HL-60 (cell line): ENCODE data around the gene IQGAP3.

ENCODE experiments used
- DNase-seq, 2 experiments: peaks; one replicate each; pipeline ENCODE4 v3.0.0-alpha.2; 2010 to 2020; ENCODE audit warnings: low read depth in 1 of 2, low spot score in 1 of 2
- H3K27ac ChIP-seq: fragments of 250-450 bp; sonication (Bioruptor Pico); replicated peaks from 2 replicates; pipeline ENCODE4 v1.5.1; 2020; ENCODE audit warnings: mild to moderate bottlenecking, moderate library complexity
- H3K27me3 ChIP-seq: fragments of 250-450 bp; sonication (Bioruptor Pico); 2 replicates; pipeline ENCODE4 v1.5.1; 2021; ENCODE audit warnings: mild to moderate bottlenecking, moderate library complexity; ENCODE audit not compliant: insufficient read depth, poor library complexity, severe bottlenecking
- H3K4me3 ChIP-seq: replicated peaks from 2 replicates; pipeline ENCODE4 v1.5.1; 2011; ENCODE audit warnings: mild to moderate bottlenecking, control low read depth, low read length; ENCODE audit not compliant: insufficient read depth
- GABPA ChIP-seq: IDR thresholded peaks from 2 replicates; pipeline ENCODE4 v1.6.1; 2012; ENCODE audit warnings: low read depth
- POLR2AphosphoS5 ChIP-seq: IDR thresholded peaks from 2 replicates; pipeline ENCODE4 v1.6.1; 2012; ENCODE audit warnings: low read depth
- SPI1 ChIP-seq: IDR thresholded peaks from 2 replicates; pipeline ENCODE4 v1.6.1; 2012; ENCODE audit warnings: low read depth, mild to moderate bottlenecking, borderline replicate concordance
- TF ChIP-seq, protein P1 (sequence below): IDR thresholded peaks from one replicate; pipeline ENCODE4 v1.5.1; 2011; ENCODE audit warnings: low read length, control low read depth, inconsistent platforms; ENCODE audit not compliant: insufficient read depth
- TF ChIP-seq, protein P2 (sequence below): IDR thresholded peaks from 2 replicates; pipeline ENCODE4 v1.6.1; 2012; ENCODE audit warnings: low read depth; ENCODE audit not compliant: insufficient replicate concordance

The IQGAP3 gene

DNA sequence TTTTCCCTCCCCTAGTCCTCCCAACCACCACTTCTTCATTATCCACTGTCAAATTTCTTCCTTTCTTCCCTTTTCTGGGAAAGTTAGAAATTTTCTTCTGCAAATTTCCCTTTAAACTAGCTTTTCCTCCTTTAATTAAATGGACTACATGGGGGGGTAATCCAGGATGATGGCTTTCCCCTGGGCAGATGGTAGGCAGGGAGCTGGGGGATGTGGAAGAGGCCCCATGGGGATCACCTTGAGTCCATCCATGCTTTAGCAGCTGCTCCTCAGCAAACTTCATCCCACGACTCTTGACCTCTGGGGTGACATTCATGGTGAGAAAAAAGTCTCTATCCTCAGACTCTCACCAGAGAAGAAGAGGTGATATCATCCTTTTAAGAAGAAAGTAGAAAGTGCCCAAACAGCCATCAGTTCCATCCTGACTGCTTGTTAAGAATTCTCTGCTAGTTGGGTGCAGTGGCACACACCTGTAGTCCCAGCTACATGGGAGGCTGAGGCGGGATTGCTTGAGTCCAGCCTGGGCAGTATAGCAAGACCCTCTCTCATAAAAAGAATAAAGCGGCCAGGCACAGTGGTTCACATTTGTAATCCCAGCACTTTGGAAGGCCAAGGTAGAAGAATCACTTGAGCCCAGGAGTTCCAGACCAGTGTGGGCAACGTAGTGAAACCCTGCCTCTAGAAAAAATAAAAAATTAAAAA, 26.5 kb upstream of the IQGAP3 start:
- no peaks in the 10 kb centered on the region for H3K27me3 ChIP-seq
- H3K27ac ChIP-seq = no peak overlapping the region
- H3K4me3 ChIP-seq = no peak overlapping the region
- DNase-seq = no peak
- TF ChIP-seq, protein P1, sequence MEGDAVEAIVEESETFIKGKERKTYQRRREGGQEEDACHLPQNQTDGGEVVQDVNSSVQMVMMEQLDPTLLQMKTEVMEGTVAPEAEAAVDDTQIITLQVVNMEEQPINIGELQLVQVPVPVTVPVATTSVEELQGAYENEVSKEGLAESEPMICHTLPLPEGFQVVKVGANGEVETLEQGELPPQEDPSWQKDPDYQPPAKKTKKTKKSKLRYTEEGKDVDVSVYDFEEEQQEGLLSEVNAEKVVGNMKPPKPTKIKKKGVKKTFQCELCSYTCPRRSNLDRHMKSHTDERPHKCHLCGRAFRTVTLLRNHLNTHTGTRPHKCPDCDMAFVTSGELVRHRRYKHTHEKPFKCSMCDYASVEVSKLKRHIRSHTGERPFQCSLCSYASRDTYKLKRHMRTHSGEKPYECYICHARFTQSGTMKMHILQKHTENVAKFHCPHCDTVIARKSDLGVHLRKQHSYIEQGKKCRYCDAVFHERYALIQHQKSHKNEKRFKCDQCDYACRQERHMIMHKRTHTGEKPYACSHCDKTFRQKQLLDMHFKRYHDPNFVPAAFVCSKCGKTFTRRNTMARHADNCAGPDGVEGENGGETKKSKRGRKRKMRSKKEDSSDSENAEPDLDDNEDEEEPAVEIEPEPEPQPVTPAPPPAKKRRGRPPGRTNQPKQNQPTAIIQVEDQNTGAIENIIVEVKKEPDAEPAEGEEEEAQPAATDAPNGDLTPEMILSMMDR = no peak
- TF ChIP-seq, protein P2, sequence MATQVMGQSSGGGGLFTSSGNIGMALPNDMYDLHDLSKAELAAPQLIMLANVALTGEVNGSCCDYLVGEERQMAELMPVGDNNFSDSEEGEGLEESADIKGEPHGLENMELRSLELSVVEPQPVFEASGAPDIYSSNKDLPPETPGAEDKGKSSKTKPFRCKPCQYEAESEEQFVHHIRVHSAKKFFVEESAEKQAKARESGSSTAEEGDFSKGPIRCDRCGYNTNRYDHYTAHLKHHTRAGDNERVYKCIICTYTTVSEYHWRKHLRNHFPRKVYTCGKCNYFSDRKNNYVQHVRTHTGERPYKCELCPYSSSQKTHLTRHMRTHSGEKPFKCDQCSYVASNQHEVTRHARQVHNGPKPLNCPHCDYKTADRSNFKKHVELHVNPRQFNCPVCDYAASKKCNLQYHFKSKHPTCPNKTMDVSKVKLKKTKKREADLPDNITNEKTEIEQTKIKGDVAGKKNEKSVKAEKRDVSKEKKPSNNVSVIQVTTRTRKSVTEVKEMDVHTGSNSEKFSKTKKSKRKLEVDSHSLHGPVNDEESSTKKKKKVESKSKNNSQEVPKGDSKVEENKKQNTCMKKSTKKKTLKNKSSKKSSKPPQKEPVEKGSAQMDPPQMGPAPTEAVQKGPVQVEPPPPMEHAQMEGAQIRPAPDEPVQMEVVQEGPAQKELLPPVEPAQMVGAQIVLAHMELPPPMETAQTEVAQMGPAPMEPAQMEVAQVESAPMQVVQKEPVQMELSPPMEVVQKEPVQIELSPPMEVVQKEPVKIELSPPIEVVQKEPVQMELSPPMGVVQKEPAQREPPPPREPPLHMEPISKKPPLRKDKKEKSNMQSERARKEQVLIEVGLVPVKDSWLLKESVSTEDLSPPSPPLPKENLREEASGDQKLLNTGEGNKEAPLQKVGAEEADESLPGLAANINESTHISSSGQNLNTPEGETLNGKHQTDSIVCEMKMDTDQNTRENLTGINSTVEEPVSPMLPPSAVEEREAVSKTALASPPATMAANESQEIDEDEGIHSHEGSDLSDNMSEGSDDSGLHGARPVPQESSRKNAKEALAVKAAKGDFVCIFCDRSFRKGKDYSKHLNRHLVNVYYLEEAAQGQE = no peak
- TF ChIP-seq GABPA = no peak
- no peak for TF ChIP-seq SPI1
- no peak for TF ChIP-seq POLR2AphosphoS5

- TF ChIP-seq, protein P2 = no peak
- TF ChIP-seq POLR2AphosphoS5 = no peak
- TF ChIP-seq, protein P1 = no peak
- TF ChIP-seq SPI1 = no peak
- TF ChIP-seq GABPA = no peak
These were observed 25.8 kb upstream of the IQGAP3 start for GRCh38 chr1:156598125-156598524.

DNA sequence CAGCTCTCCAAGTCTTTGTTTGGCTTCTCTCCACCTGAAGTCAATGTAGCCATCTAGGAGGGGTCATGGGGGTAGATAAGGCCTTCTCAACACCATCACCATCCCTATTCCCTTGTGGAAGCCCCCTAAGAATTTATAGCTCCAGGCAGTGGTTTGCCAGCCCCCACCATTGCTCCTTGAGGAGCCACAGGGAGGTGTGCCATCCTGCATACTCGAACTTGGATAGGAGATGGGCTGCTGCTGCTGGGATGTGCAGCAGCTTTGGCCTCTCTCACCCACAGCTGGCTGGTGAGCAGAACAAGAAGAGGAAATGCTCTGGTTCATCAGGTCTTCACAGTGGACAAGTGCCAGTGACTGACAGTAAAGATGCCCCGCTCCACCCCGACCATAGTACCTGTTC, 24.1 kb upstream of the IQGAP3 start:
- H3K27ac ChIP-seq = no peak overlapping the region
- TF ChIP-seq SPI1 = no peak
- TF ChIP-seq, protein P2 = no peak
- no peak for TF ChIP-seq POLR2AphosphoS5
- no peak for TF ChIP-seq GABPA
- TF ChIP-seq, protein P1 = no peak
- no peak overlapping the region for H3K4me3 ChIP-seq
- H3K27me3 ChIP-seq = no peaks in the 10 kb centered on the region
- no peak for DNase-seq

More at GRCh38 chr1:156598125-156598524, 25.8 kb upstream of the IQGAP3 start:
- DNase-seq = no peak
- Histone ChIP-seq H3K27ac (no peak overlapping the region), H3K27me3 (no peaks in the 10 kb centered on the region), H3K4me3 (no peak overlapping the region)
